ENCODE results near the gene ZNF730. TPM values are rescaled to one million over a fixed set of nuclear protein-coding genes. Genes with fewer than 3 reads are reported as not detected.
"Not testable (repeated sequence)": the region's sequence is repeated elsewhere in the genome, so short reads cannot be mapped to it uniquely, and the experiment has no call there.

ZNF730 gene
- total RNA-seq, 1 experiment from 2014 or later = 3.1 TPM

- no peaks in the 10 kb centered on the region for H3K27me3 ChIP-seq (ENCODE audit: insufficient read depth, low read depth)
- no peaks in the 10 kb centered on the region for H3K79me2 ChIP-seq (ENCODE audit: low read depth)
- intact Hi-C loops (cut with micrococcal nuclease; ENCODE audit: unreplicated experiment) = no loop called here
- ChIA-PET POLR2A (ENCODE audit: unreplicated experiment) (no interaction called here), CTCF (no interaction called here)
- no peaks in the 10 kb centered on the region for H3K9me2 ChIP-seq (ENCODE audit: insufficient read depth)
- no peaks in the 10 kb centered on the region for H3K36me3 ChIP-seq (ENCODE audit: low read depth)
- H2AFZ ChIP-seq = no peak overlapping the region
- H3K27ac ChIP-seq = no peak overlapping the region
- H3K4me3 ChIP-seq = no peak overlapping the region
- H4K20me1 ChIP-seq (ENCODE audit: insufficient read depth) = no peaks in the 10 kb centered on the region
- BruUV-seq (replicated peaks) = no TSS peak
- H3K4me2 ChIP-seq = no peak overlapping the region
- H3K9me3 ChIP-seq (ENCODE audit: insufficient read depth, low read depth) = peaks cover 13% of the 10 kb centered on the region
- DNase-seq = no peak
- no peaks in the 10 kb centered on the region for H3K4me1 ChIP-seq (replicated peaks; ENCODE audit: insufficient read depth)
- H3F3A ChIP-seq (ENCODE audit: insufficient read depth, low read depth) = no peaks in the 10 kb centered on the region
- TF ChIP-seq EZH2 (IDR thresholded peaks at IDR 0.05; ENCODE audit: low read depth) (no peak), CTCF (conservative IDR thresholded peaks at IDR 0.05) (no peak)
Observed at GRCh38 chr19:23101241-23101640, 15.6 kb upstream of the ZNF730 start.

GRCh38 chr19:23118400-23118799 lies 1.6 kb downstream of the ZNF730 start:
- H3K4me1 ChIP-seq (replicated peaks; ENCODE audit: insufficient read depth) = no peaks in the 10 kb centered on the region
- H2AFZ ChIP-seq = no peak overlapping the region
- no peaks in the 10 kb centered on the region for H3K79me2 ChIP-seq (ENCODE audit: low read depth)
- TF ChIP-seq CTCF (conservative IDR thresholded peaks at IDR 0.05) (no peak), EZH2 (IDR thresholded peaks at IDR 0.05; ENCODE audit: low read depth) (no peak)
- no peaks in the 10 kb centered on the region for H3K27me3 ChIP-seq (ENCODE audit: insufficient read depth, low read depth)
- no peak overlapping the region for H3K4me3 ChIP-seq
- no peaks in the 10 kb centered on the region; the same call in 1 of the 2 replicates for H3K9me3 ChIP-seq (ENCODE audit: insufficient read depth, low read depth)
- intact Hi-C loops (cut with micrococcal nuclease; ENCODE audit: unreplicated experiment) = no loop called here
- no peak overlapping the region for H3K27ac ChIP-seq
- H3F3A ChIP-seq (ENCODE audit: insufficient read depth, low read depth) = no peaks in the 10 kb centered on the region
- BruUV-seq (replicated peaks) = no TSS peak
- H3K36me3 ChIP-seq (ENCODE audit: low read depth) = no peaks in the 10 kb centered on the region
- ChIA-PET CTCF (no interaction called here), POLR2A (ENCODE audit: unreplicated experiment) (no interaction called here)
- H3K9me2 ChIP-seq (ENCODE audit: insufficient read depth) = no peaks in the 10 kb centered on the region
- H4K20me1 ChIP-seq (ENCODE audit: insufficient read depth) = no peaks in the 10 kb centered on the region
- H3K4me2 ChIP-seq = no peak overlapping the region
- DNase-seq = no peak

GRCh38 chr19:23134211-23134610 lies 17.4 kb downstream of the ZNF730 start:
- BruUV-seq (replicated peaks); H3K27ac ChIP-seq; CTCF ChIA-PET; H3K9me2 ChIP-seq (ENCODE audit: insufficient read depth); H3K4me2 ChIP-seq; H4K20me1 ChIP-seq (ENCODE audit: insufficient read depth); H3K4me1 ChIP-seq (replicated peaks; ENCODE audit: insufficient read depth); H3K27me3 ChIP-seq (ENCODE audit: insufficient read depth, low read depth); H3K79me2 ChIP-seq (ENCODE audit: low read depth); DNase-seq; H2AFZ ChIP-seq; H3K4me3 ChIP-seq; H3K36me3 ChIP-seq (ENCODE audit: low read depth); POLR2A ChIA-PET (ENCODE audit: unreplicated experiment); intact Hi-C loops (cut with micrococcal nuclease; ENCODE audit: unreplicated experiment); H3F3A ChIP-seq (ENCODE audit: insufficient read depth, low read depth): not testable (repeated sequence)
- H3K9me3 ChIP-seq (ENCODE audit: insufficient read depth, low read depth) = peaks cover 11% of the 10 kb centered on the region; the same call in 1 of the 2 replicates

GRCh38 chr19:23145617-23146415 lies 29.0 kb downstream of the ZNF730 start:
- Histone ChIP-seq H4K20me1 (ENCODE audit: insufficient read depth) (no peaks in the 10 kb centered on the region), H3K4me2 (no peak overlapping the region), H3K36me3 (ENCODE audit: low read depth) (no peaks in the 10 kb centered on the region), H3K27me3 (ENCODE audit: insufficient read depth, low read depth) (no peaks in the 10 kb centered on the region), H3F3A (ENCODE audit: insufficient read depth, low read depth) (no peaks in the 10 kb centered on the region), H3K4me3 (no peak overlapping the region), H2AFZ (no peak overlapping the region), H3K27ac (no peak overlapping the region), H3K4me1 (replicated peaks; ENCODE audit: insufficient read depth) (no peaks in the 10 kb centered on the region), H3K79me2 (ENCODE audit: low read depth) (no peaks in the 10 kb centered on the region), H3K9me2 (ENCODE audit: insufficient read depth) (no peaks in the 10 kb centered on the region), H3K9me3 (ENCODE audit: insufficient read depth, low read depth) (peaks cover 47% of the 10 kb centered on the region)
- TF ChIP-seq EZH2 (IDR thresholded peaks at IDR 0.05; ENCODE audit: low read depth) (no peak), CTCF (conservative IDR thresholded peaks at IDR 0.05) (no peak)
- POLR2A ChIA-PET (ENCODE audit: unreplicated experiment) = no interaction called here
- BruUV-seq (replicated peaks) = no TSS peak
- no peak for DNase-seq
- CTCF ChIA-PET = no interaction called here
- intact Hi-C loops (cut with micrococcal nuclease; ENCODE audit: unreplicated experiment) = no loop called here
